ENCODE data around the gene ROCK2. TPM values are rescaled to one million over a fixed set of nuclear protein-coding genes. Genes with fewer than 3 reads are reported as not detected.
A peak's percentile ranks its signal among the peaks of the same experiment; 100 is the strongest.

ROCK2 gene
- polyA plus RNA-seq, 2 of the 4 experiments (the other 2 are of a cell fraction) = 34.0 to 38.7 TPM

- TF ChIP-seq NR3C1 (IDR thresholded peaks at IDR 0.05) (no peak), EHMT2 (IDR thresholded peaks at IDR 0.05; ENCODE audit: low read depth) (no peak), EP300 (IDR thresholded peaks at IDR 0.05) (no peak), NPAS2 (CRISPR knock-in tag; IDR thresholded peaks at IDR 0.05; ENCODE audit: borderline replicate concordance) (no peak), CHD2 (IDR thresholded peaks at IDR 0.05; ENCODE audit: low read length, partially characterized antibody) (no peak)
Measured at GRCh38 chr2:11373096-11373495, 28.7 kb upstream of the ROCK2 start (continued).

GRCh38 chr2:11371092-11371937 is 26.9 kb upstream of the ROCK2 start:
- peak overlapping the region; percentile 57 for H3K4me2 ChIP-seq

GRCh38 chr2:11370377-11371091 is 26.1 kb upstream of the ROCK2 start:
- Histone ChIP-seq H3K4me2 (peak overlapping the region; percentile 57), H3K27ac (peak overlapping the region; percentile 44 to 95; a peak in 5 of 6 replicates), H3K4me1 (peaks cover 53% of the 10 kb centered on the region), H3K4me3 (no peak overlapping the region), H3K9me3 (no peaks in the 10 kb centered on the region)
- POLR2A ChIA-PET = no interaction called here
- FAIRE-seq (no peak), DNase-seq (ENCODE audit: low read depth in 1 of 2, low spot score in 1 of 2) (peak; percentile 77 to 87), ATAC-seq (peak; percentile 6 to 46; a peak in 3 of 6 replicates)
- 0 out of 2 replicates have a peak, but pooled peaks have one; percentile 34 for TF ChIP-seq HOXB13 (CRISPR knock-in tag; IDR thresholded peaks at IDR 0.05; ENCODE audit: low read depth)
- peak; percentile 47; the same call in 1 of the 2 replicates for TF ChIP-seq ESRRA (IDR thresholded peaks at IDR 0.05; ENCODE audit: borderline replicate concordance, low read length)
- peak; percentile 40; the same call in 1 of the 2 replicates for TF ChIP-seq USF2 (IDR thresholded peaks at IDR 0.05)
- TF ChIP-seq SREBF2 (IDR thresholded peaks at IDR 0.05) = no peak
- peak; percentile 78 for TF ChIP-seq MAX (IDR thresholded peaks at IDR 0.05)
- no peak for TF ChIP-seq PHF8 (IDR thresholded peaks at IDR 0.05; ENCODE audit: borderline replicate concordance, low read depth)
- no peak for TF ChIP-seq ELK1 (IDR thresholded peaks at IDR 0.05; ENCODE audit: low read depth, low read length)
- 0 out of 2 replicates have a peak, but pooled peaks have one; percentile 39 for TF ChIP-seq HOXB5 (CRISPR knock-in tag; IDR thresholded peaks at IDR 0.05)
- TF ChIP-seq BHLHE40 (IDR thresholded peaks at IDR 0.05; ENCODE audit: low read depth, low read length) = 0 out of 2 replicates have a peak, but pooled peaks have one; percentile 18
- 61% methylated on average over 10 of the region's 10 CpGs for WGBS (ENCODE audit: missing lambda C conversion rate)
- CTCF ChIA-PET = no interaction called here

More at GRCh38 chr2:11371092-11371937, 26.9 kb upstream of the ROCK2 start:
- Histone ChIP-seq H3K9me3 (no peaks in the 10 kb centered on the region), H3K27ac (peak overlapping the region; percentile 44 to 95; a peak in 5 of 6 replicates), H3K4me1 (peaks cover 57% of the 10 kb centered on the region), H3K4me3 (no peak overlapping the region)
- 93% methylated on average over 17 of the region's 17 CpGs for WGBS (ENCODE audit: missing lambda C conversion rate)
- no peak for FAIRE-seq
- CTCF ChIA-PET = interaction anchor here (0.7 to 1.6 kb wide), 2 partner anchors 26 to 219 kb away, joined by 3 to 5 read pairs; partner anchors contain the start of gene ROCK2
- POLR2A ChIA-PET = no interaction called here
- no peak for DNase-seq (ENCODE audit: low read depth in 1 of 2, low spot score in 1 of 2)
- ATAC-seq = no peak
- TF ChIP-seq MAX (IDR thresholded peaks at IDR 0.05) (no peak), CEBPB (IDR thresholded peaks at IDR 0.05) (no peak), EHF (CRISPR knock-in tag; IDR thresholded peaks at IDR 0.05) (no peak), GATA3 (IDR thresholded peaks at IDR 0.05; ENCODE audit: borderline replicate concordance) (no peak), CBX2 (IDR thresholded peaks at IDR 0.05; ENCODE audit: borderline replicate concordance, low read depth) (no peak), FOXS1 (CRISPR knock-in tag; IDR thresholded peaks at IDR 0.05) (no peak), CBX8 (IDR thresholded peaks at IDR 0.05) (no peak), ZNF302 (CRISPR knock-in tag; IDR thresholded peaks at IDR 0.05) (no peak), ZFP36 (IDR thresholded peaks at IDR 0.05; ENCODE audit: borderline replicate concordance, partially characterized antibody) (no peak), HOXA7 (CRISPR knock-in tag; IDR thresholded peaks at IDR 0.05) (no peak), RCOR1 (IDR thresholded peaks at IDR 0.05; ENCODE audit: low read depth, low read length) (no peak), KDM5A (IDR thresholded peaks at IDR 0.05) (no peak), HES2 (IDR thresholded peaks at IDR 0.05) (no peak), RAD21 (conservative IDR thresholded peaks at IDR 0.05 in 1 of 2, IDR thresholded peaks at IDR 0.05 in 1 of 2) (no peak), PHF8 (IDR thresholded peaks at IDR 0.05; ENCODE audit: borderline replicate concordance, low read depth) (no peak), RFX5 (IDR thresholded peaks at IDR 0.05) (no peak)
